ENCODE measurements around the gene PHGDH.

The PHGDH gene

GRCh38 chr1:119711804-119712341, at the start of gene PHGDH:
TSS of gene PHGDH (plus strand) at chr1:119711934. CDS start at chr1:119712023, 89 bp downstream.
- ATAC-seq (ENCODE audit: low read depth): peak; percentile 84
- Histone ChIP-seq H3K4me3 (ENCODE audit: severe bottlenecking) (peak within 1 kb of the TSS; percentile 92), H3K27ac (ENCODE audit: poor library complexity, severe bottlenecking) (peak within 1 kb of the TSS; percentile 49), H3K27me3 (ENCODE audit: insufficient read depth, poor library complexity, severe bottlenecking) (no peaks in the 10 kb centered on the region), H3K4me1 (ENCODE audit: insufficient read depth, poor library complexity, severe bottlenecking) (peaks cover 17% of the 10 kb centered on the region), H3K9me3 (ENCODE audit: severe bottlenecking) (no peaks in the 10 kb centered on the region), H3K36me3 (ENCODE audit: low read depth) (peaks cover 38% of the 10 kb centered on the region)
- peak; percentile 78 for DNase-seq (ENCODE audit: low spot score)
- TF ChIP-seq CTCF (IDR thresholded peaks at IDR 0.05; ENCODE audit: poor library complexity, severe bottlenecking): no peak

- no peak for ATAC-seq (ENCODE audit: low read depth)
- no peak for TF ChIP-seq CTCF (IDR thresholded peaks at IDR 0.05; ENCODE audit: poor library complexity, severe bottlenecking)
- Histone ChIP-seq H3K36me3 (ENCODE audit: low read depth) (no peaks in the 10 kb centered on the region), H3K4me1 (ENCODE audit: insufficient read depth, poor library complexity, severe bottlenecking) (peaks cover 3% of the 10 kb centered on the region), H3K27me3 (ENCODE audit: insufficient read depth, poor library complexity, severe bottlenecking) (no peaks in the 10 kb centered on the region), H3K9me3 (ENCODE audit: severe bottlenecking) (no peaks in the 10 kb centered on the region), H3K4me3 (ENCODE audit: severe bottlenecking) (no peak overlapping the region), H3K27ac (ENCODE audit: poor library complexity, severe bottlenecking) (no peak overlapping the region)
- DNase-seq (ENCODE audit: low spot score): no peak
These were observed 49.7 kb upstream of the PHGDH start for GRCh38 chr1:119662034-119662437.

- no peaks in the 10 kb centered on the region for H3K36me3 ChIP-seq (ENCODE audit: low read depth)
- no peak overlapping the region for H3K27ac ChIP-seq (ENCODE audit: poor library complexity, severe bottlenecking)
- DNase-seq (ENCODE audit: low spot score) (no peak), ATAC-seq (ENCODE audit: low read depth) (no peak)
- H3K27me3 ChIP-seq (ENCODE audit: insufficient read depth, poor library complexity, severe bottlenecking): no peaks in the 10 kb centered on the region
- H3K4me3 ChIP-seq (ENCODE audit: severe bottlenecking): no peak overlapping the region
- no peak for TF ChIP-seq CTCF (IDR thresholded peaks at IDR 0.05; ENCODE audit: poor library complexity, severe bottlenecking)
- no peaks in the 10 kb centered on the region for H3K9me3 ChIP-seq (ENCODE audit: severe bottlenecking)
- H3K4me1 ChIP-seq (ENCODE audit: insufficient read depth, poor library complexity, severe bottlenecking): peaks cover 3% of the 10 kb centered on the region
These were observed 47.7 kb upstream of the PHGDH start for GRCh38 chr1:119664067-119664466.

- Histone ChIP-seq H3K4me1 (ENCODE audit: insufficient read depth, poor library complexity, severe bottlenecking) (peaks cover under 1% of the 10 kb centered on the region), H3K27ac (ENCODE audit: poor library complexity, severe bottlenecking) (no peak overlapping the region), H3K9me3 (ENCODE audit: severe bottlenecking) (no peaks in the 10 kb centered on the region), H3K27me3 (ENCODE audit: insufficient read depth, poor library complexity, severe bottlenecking) (no peaks in the 10 kb centered on the region), H3K36me3 (ENCODE audit: low read depth) (no peaks in the 10 kb centered on the region), H3K4me3 (ENCODE audit: severe bottlenecking) (no peak overlapping the region)
- no peak for TF ChIP-seq CTCF (IDR thresholded peaks at IDR 0.05; ENCODE audit: poor library complexity, severe bottlenecking)
- DNase-seq (ENCODE audit: low spot score) (no peak), ATAC-seq (ENCODE audit: low read depth) (no peak)
These were observed 44.6 kb upstream of the PHGDH start for GRCh38 chr1:119667173-119667572.

GRCh38 chr1:119670898-119671297, 40.8 kb upstream of the PHGDH start:
- TF ChIP-seq CTCF (IDR thresholded peaks at IDR 0.05; ENCODE audit: poor library complexity, severe bottlenecking): no peak
- H3K27ac ChIP-seq (ENCODE audit: poor library complexity, severe bottlenecking): no peak overlapping the region
- ATAC-seq (ENCODE audit: low read depth) (no peak), DNase-seq (ENCODE audit: low spot score) (no peak)
- H3K27me3 ChIP-seq (ENCODE audit: insufficient read depth, poor library complexity, severe bottlenecking): no peaks in the 10 kb centered on the region
- no peaks in the 10 kb centered on the region for H3K36me3 ChIP-seq (ENCODE audit: low read depth)
- H3K4me3 ChIP-seq (ENCODE audit: severe bottlenecking): no peak overlapping the region
- H3K4me1 ChIP-seq (ENCODE audit: insufficient read depth, poor library complexity, severe bottlenecking): peaks cover 30% of the 10 kb centered on the region
- H3K9me3 ChIP-seq (ENCODE audit: severe bottlenecking): no peaks in the 10 kb centered on the region

Data from RWPE2 (cell line).